CD4-positive, alpha-beta T cell treated with Interleukin-12 subunit alpha and Interleukin-12 subunit beta, for 1 hour (primary cell): ENCODE data around the gene PLXNA4.

Source experiments
- DNase-seq: peaks from one replicate; pipeline ENCODE4 v3.0.0-alpha.2; 2020

Gene PLXNA4

GRCh38 chr7:132498319-132498718, 78.0 kb downstream of the PLXNA4 start:
- no peak for DNase-seq

GRCh38 chr7:132497098-132497497, 79.2 kb downstream of the PLXNA4 start:
- DNase-seq = no peak

GRCh38 chr7:132495936-132496335, 80.3 kb downstream of the PLXNA4 start:
- DNase-seq = no peak

- no peak for DNase-seq
These were observed 81.8 kb downstream of the PLXNA4 start for GRCh38 chr7:132494474-132494873.

- no peak for DNase-seq
These were observed 83.3 kb downstream of the PLXNA4 start for GRCh38 chr7:132492823-132493445.

- no peak for DNase-seq
These were observed 84.8 kb downstream of the PLXNA4 start for GRCh38 chr7:132491391-132491945.

GRCh38 chr7:132490474-132490873, 85.8 kb downstream of the PLXNA4 start:
- DNase-seq = no peak

- DNase-seq = no peak
These were observed 86.5 kb downstream of the PLXNA4 start for GRCh38 chr7:132489776-132490237.

GRCh38 chr7:132488634-132489302, 87.5 kb downstream of the PLXNA4 start:
- DNase-seq = no peak

- no peak for DNase-seq
These were observed 90.0 kb downstream of the PLXNA4 start for GRCh38 chr7:132486274-132486610.

GRCh38 chr7:132485600-132486273, 90.5 kb downstream of the PLXNA4 start:
- peak; percentile 63 for DNase-seq

GRCh38 chr7:132485136-132485535, 91.1 kb downstream of the PLXNA4 start:
- DNase-seq = no peak

GRCh38 chr7:132482866-132483265, 93.4 kb downstream of the PLXNA4 start:
- DNase-seq = no peak

- no peak for DNase-seq
These were observed 95.7 kb downstream of the PLXNA4 start for GRCh38 chr7:132480534-132480933.

GRCh38 chr7:132476541-132476940, 99.7 kb downstream of the PLXNA4 start:
- no peak for DNase-seq

- DNase-seq = no peak
These were observed 100.6 kb downstream of the PLXNA4 start for GRCh38 chr7:132475669-132476116.

- no peak for DNase-seq
These were observed 101.1 kb downstream of the PLXNA4 start for GRCh38 chr7:132475037-132475668.

GRCh38 chr7:132472463-132473120, 103.7 kb downstream of the PLXNA4 start:
- no peak for DNase-seq

GRCh38 chr7:132471515-132471914, 104.8 kb downstream of the PLXNA4 start:
- no peak for DNase-seq

GRCh38 chr7:132469681-132470080, 106.6 kb downstream of the PLXNA4 start:
- no peak for DNase-seq

- no peak for DNase-seq
These were observed 107.0 kb downstream of the PLXNA4 start for GRCh38 chr7:132469264-132469663.

- no peak for DNase-seq
These were observed 109.9 kb downstream of the PLXNA4 start for GRCh38 chr7:132466367-132466766.

- DNase-seq = no peak
These were observed 110.8 kb downstream of the PLXNA4 start for GRCh38 chr7:132465516-132465915.
